Right atrium auricular region (tissue), 2 donors: ENCODE data around the gene UBE2R2. TPM values are rescaled to one million over a fixed set of nuclear protein-coding genes. Genes with fewer than 3 reads are reported as not detected.
"Not testable (repeated sequence)": the region's sequence is repeated elsewhere in the genome, so short reads cannot be mapped to it uniquely, and the experiment has no call there.

Experiments
- DNase-seq: peaks from one replicate; pipeline ENCODE4 v3.0.0-alpha.2; 2019; ENCODE audit warnings: low spot score
- H3K27ac ChIP-seq, 2 donors: fragments of 200-600 bp; sonication (generic); 1 replicate in 1 of 2; 2 replicates in 1 of 2; pipeline ENCODE4 v1.5.1; 2016 to 2019
- H3K27me3 ChIP-seq, 2 donors: fragments of 200-600 bp; sonication (generic); one replicate each; pipeline versions ENCODE4 v1.5.1 to v1.6.0; 2017 to 2019
- H3K36me3 ChIP-seq: fragments of 200-600 bp; sonication (generic); one replicate; pipeline ENCODE4 v1.5.1; 2016
- H3K4me1 ChIP-seq, 2 donors: fragments of 200-600 bp; sonication (generic); one replicate each; pipeline versions ENCODE4 v1.5.1 to v1.6.0; 2017 to 2019
- H3K4me3 ChIP-seq, 2 donors: fragments of 200-600 bp; sonication (generic); 1 replicate in 1 of 2; 2 replicates in 1 of 2; pipeline ENCODE4 v1.5.1; 2017 to 2019; ENCODE audit warnings: mild to moderate bottlenecking in 1 of 2, moderate library complexity in 1 of 2
- H3K9me3 ChIP-seq, 2 donors: fragments of 200-600 bp; sonication (generic); one replicate each; pipeline ENCODE4 v1.5.1; 2019
- total RNA-seq, 2 donors: library from RNA; depleted of rRNA; stranded (reverse); fragments of >200 nt; gene quantifications; one replicate each; pipeline ENCODE4 v1.1.0, GENCODE V29; 2016
- TF ChIP-seq, protein P1 (sequence below), 2 donors: fragments of 200-600 bp; sonication (generic); IDR thresholded peaks; one replicate each; pipeline ENCODE4 v1.5.1; 2019; ENCODE audit warnings: antibody characterized with exemption in 2 of 2

UBE2R2 gene
- total RNA-seq, 2 donors from 2014 or later, result 26.6 to 29.0 TPM

DNA sequence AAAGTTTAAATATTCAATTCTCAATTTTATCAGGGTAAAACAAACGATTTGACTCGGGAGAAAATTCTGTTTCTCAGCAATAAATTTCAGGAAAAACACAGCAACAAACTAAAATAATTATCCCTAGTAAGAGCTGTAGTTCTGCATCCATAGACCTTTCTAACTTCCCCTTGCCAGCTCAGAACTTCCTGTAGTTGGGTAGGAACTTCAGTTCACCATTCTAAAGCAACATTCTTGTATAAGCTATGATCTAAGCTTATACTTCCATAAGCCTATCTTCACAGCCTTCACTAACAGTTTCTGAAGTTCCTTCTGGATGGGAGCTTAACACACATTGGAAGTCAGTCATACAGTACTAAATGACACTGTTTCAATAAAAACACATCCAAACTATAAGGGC lies 135.1 kb downstream of the UBE2R2 start:
- Histone ChIP-seq H3K9me3 (no peaks in the 10 kb centered on the region), H3K4me3 (no peak overlapping the region), H3K27me3 (no peaks in the 10 kb centered on the region), H3K27ac (no peak overlapping the region), H3K4me1 (no peaks in the 10 kb centered on the region), H3K36me3 (peaks cover 31% of the 10 kb centered on the region)
- TF ChIP-seq, protein P1, sequence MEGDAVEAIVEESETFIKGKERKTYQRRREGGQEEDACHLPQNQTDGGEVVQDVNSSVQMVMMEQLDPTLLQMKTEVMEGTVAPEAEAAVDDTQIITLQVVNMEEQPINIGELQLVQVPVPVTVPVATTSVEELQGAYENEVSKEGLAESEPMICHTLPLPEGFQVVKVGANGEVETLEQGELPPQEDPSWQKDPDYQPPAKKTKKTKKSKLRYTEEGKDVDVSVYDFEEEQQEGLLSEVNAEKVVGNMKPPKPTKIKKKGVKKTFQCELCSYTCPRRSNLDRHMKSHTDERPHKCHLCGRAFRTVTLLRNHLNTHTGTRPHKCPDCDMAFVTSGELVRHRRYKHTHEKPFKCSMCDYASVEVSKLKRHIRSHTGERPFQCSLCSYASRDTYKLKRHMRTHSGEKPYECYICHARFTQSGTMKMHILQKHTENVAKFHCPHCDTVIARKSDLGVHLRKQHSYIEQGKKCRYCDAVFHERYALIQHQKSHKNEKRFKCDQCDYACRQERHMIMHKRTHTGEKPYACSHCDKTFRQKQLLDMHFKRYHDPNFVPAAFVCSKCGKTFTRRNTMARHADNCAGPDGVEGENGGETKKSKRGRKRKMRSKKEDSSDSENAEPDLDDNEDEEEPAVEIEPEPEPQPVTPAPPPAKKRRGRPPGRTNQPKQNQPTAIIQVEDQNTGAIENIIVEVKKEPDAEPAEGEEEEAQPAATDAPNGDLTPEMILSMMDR (IDR thresholded peaks at IDR 0.05), result no peak
- DNase-seq, result no peak

DNA sequence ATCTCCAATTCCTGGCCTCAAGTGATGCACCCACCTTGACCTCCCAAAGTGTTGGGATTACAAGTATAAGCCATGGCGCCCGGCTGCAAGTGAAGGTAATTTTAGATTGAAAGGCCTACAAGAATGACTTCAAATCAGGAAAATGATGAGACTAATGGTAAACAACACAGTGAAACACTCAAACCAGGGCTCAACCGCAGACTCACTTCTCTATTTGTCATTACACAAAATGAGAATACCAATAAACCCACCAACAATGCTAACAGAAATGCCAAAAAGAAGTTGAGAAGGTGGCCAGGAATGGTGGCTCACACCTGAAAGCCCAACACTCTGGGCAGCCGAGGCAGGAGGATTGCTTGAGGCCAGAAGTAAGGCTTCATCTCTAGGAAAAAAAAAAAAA lies 139.6 kb downstream of the UBE2R2 start:
- no peaks in the 10 kb centered on the region for H3K9me3 ChIP-seq
- H3K36me3 ChIP-seq, result peaks cover 34% of the 10 kb centered on the region
- TF ChIP-seq, protein P1 (IDR thresholded peaks at IDR 0.05), result no peak
- no peaks in the 10 kb centered on the region for H3K4me1 ChIP-seq
- no peak for DNase-seq
- no peak overlapping the region for H3K4me3 ChIP-seq
- H3K27ac ChIP-seq, result no peak overlapping the region
- no peaks in the 10 kb centered on the region for H3K27me3 ChIP-seq

DNA sequence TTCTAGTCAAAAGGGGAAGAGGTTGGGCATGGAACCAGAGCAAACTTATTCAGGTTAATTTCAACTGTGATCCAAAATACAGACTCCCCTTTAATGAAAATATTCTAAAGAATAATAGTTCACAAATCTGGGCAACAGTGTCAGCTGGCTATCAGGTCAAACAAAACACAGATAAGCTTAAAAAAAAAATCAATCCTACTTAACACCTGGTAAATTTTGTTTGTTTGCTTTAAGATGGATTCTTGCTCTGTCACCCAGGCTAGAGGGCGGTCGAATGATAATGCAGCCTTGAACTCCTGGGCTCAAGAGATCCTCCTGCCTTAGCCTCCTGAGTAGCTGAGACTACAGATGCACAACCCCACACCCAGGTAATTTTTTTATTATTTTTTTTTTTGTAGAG lies 142.8 kb downstream of the UBE2R2 start:
- H3K4me3 ChIP-seq, result no peak overlapping the region
- H3K27me3 ChIP-seq, result no peaks in the 10 kb centered on the region
- TF ChIP-seq, protein P1 (IDR thresholded peaks at IDR 0.05), result no peak
- no peak for DNase-seq
- peaks cover 20% of the 10 kb centered on the region for H3K36me3 ChIP-seq
- H3K9me3 ChIP-seq, result no peaks in the 10 kb centered on the region
- no peak overlapping the region for H3K27ac ChIP-seq
- H3K4me1 ChIP-seq, result no peaks in the 10 kb centered on the region

DNA sequence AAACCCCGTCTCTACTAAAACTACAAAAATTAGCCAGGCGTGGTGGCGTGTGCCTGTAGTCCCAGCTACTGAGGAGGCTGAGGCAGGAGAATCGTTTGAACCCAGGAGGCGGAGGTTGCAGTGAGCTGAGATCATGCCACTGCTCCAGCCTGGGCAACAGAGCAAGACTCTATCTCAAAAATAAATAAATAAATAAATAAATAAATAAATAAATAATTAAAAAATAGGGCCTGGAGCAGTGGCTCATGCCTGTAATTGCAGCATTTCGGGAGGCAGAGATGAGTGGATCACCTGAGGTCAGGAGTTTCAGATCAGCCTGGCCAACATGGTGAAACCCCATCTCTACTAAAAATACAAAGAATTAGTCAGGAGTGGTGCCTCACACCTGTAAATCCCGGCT lies 145.5 kb downstream of the UBE2R2 start:
- not testable (repeated sequence) for H3K27ac ChIP-seq, H3K27me3 ChIP-seq, DNase-seq, H3K4me1 ChIP-seq, H3K4me3 ChIP-seq, H3K9me3 ChIP-seq
- peaks cover 11% of the 10 kb centered on the region for H3K36me3 ChIP-seq

DNA sequence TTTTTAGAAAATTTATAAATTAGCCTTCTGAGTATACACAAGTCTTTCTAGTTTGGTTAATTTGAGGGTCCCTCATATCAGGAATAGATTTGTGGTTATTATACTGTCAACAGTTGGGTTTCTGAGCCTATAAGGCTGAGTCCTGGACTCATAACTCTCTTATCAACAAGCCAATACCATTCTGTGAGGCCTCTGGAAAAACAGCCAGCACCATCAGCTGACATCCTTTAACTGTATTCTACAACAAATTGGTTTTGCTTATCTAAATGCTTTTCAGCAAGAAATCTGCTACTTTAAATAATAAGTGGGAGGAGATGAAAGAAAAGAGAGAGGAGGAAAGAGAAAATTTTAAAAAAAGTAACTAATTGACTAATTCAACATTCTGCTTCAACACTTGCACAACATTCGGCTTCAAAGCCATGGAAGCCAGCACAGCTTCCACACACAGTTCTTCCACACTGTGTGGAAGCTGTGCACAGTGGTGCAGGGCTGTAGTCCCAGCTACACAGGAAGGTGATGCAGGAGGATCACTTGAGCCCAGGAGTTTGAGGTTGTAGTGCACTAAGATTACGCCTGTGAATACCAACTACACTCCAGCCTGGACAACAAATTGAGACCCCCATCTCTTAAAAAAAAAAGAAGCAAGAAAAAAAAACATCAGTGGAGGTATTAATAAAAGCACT lies 147.3 kb downstream of the UBE2R2 start:
- DNase-seq, result no peak
- Histone ChIP-seq H3K27me3 (no peaks in the 10 kb centered on the region), H3K4me3 (no peak overlapping the region), H3K27ac (no peak overlapping the region), H3K36me3 (peaks cover 11% of the 10 kb centered on the region), H3K9me3 (no peaks in the 10 kb centered on the region), H3K4me1 (no peaks in the 10 kb centered on the region)
- TF ChIP-seq, protein P1 (IDR thresholded peaks at IDR 0.05), result no peak

Other genes with a start within 250 kb of the UBE2R2 start
- gene PRSS3, start 21.6 kb upstream of the UBE2R2 start, total RNA-seq, result 1 to 10 TPM in 1 of 2 donors, not detected in 1; 3.5 TPM
- gene UBAP2, start 231.7 kb downstream of the UBE2R2 start, total RNA-seq, result 10 to 100 TPM; 17.3 to 21.8 TPM